GM06990 (cell line): ENCODE measurements around the gene MAML2.

ENCODE experiments used
- DNase-seq: peaks from one replicate; pipeline ENCODE4 v3.0.0-alpha.2; 2011; ENCODE audit not compliant: insufficient read length; ENCODE audit errors: extremely low read depth
- H3K27me3 ChIP-seq: replicated peaks from 2 replicates; pipeline ENCODE4 v1.6.0; 2011; ENCODE audit warnings: low read length; ENCODE audit not compliant: control insufficient read depth, insufficient read depth
- H3K36me3 ChIP-seq: 2 replicates; pipeline ENCODE4 v1.5.1; 2011; ENCODE audit warnings: low read length; ENCODE audit not compliant: control insufficient read depth, insufficient read depth
- H3K4me3 ChIP-seq: replicated peaks from 2 replicates; pipeline ENCODE4 v1.5.1; 2011; ENCODE audit warnings: low read depth, mild to moderate bottlenecking, control low read depth, low read length
- TF ChIP-seq, protein P1 (sequence below): IDR thresholded peaks from 2 replicates; pipeline ENCODE4 v1.5.1; 2011; ENCODE audit warnings: low read length, control low read depth, mild to moderate bottlenecking, inconsistent platforms; ENCODE audit not compliant: insufficient read depth, poor library complexity, severe bottlenecking

Gene MAML2

DNA sequence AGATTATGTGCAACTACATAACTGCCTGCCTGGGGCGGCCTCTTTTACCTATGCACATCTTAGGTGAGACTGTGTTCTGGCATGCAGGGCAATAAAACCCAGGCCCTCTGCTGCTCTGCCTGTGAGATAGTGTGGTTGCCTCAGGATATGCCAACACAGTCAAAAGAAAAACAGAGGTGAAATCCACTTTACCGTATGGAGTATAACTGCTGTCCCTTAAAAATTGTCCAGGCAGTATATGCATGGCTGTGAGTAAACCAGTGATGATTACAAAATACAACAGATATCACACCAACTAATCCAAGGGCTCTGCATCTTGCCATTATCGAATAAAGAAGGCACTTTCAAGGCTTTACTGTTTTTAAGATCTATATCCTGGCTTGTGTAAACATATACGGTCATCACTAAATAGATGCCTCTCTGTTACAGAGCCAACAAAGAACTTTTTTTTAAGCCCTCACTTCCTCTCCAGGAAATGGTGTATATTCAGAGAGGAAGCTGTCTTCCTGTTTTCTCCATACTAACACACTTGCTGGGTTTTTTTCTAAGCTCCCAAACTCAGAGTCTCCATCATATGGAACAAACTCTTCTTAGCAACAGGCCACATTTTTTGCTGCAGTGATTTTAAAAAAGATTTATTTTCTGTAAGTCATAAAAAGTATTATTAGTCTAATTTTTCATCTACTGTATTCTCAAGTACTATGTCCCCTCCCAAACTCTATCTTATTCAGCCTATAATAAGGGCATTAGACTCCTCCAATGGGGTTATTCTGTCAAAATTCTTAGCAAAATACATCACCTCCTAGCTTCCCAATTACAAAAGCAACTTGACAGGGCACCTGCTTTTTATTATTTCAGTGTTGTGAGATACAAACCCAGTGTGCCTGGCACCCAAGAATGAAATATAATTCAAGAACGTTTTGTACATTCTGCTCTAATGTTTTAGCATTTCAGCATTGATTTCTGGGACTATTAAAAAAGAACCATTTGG lies 135.2 kb downstream of the MAML2 start:
- TF ChIP-seq, protein P1, sequence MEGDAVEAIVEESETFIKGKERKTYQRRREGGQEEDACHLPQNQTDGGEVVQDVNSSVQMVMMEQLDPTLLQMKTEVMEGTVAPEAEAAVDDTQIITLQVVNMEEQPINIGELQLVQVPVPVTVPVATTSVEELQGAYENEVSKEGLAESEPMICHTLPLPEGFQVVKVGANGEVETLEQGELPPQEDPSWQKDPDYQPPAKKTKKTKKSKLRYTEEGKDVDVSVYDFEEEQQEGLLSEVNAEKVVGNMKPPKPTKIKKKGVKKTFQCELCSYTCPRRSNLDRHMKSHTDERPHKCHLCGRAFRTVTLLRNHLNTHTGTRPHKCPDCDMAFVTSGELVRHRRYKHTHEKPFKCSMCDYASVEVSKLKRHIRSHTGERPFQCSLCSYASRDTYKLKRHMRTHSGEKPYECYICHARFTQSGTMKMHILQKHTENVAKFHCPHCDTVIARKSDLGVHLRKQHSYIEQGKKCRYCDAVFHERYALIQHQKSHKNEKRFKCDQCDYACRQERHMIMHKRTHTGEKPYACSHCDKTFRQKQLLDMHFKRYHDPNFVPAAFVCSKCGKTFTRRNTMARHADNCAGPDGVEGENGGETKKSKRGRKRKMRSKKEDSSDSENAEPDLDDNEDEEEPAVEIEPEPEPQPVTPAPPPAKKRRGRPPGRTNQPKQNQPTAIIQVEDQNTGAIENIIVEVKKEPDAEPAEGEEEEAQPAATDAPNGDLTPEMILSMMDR = no peak
- DNase-seq = no peak
- no peaks in the 10 kb centered on the region for H3K27me3 ChIP-seq
- no peak overlapping the region for H3K4me3 ChIP-seq
- no peaks in the 10 kb centered on the region for H3K36me3 ChIP-seq

DNA sequence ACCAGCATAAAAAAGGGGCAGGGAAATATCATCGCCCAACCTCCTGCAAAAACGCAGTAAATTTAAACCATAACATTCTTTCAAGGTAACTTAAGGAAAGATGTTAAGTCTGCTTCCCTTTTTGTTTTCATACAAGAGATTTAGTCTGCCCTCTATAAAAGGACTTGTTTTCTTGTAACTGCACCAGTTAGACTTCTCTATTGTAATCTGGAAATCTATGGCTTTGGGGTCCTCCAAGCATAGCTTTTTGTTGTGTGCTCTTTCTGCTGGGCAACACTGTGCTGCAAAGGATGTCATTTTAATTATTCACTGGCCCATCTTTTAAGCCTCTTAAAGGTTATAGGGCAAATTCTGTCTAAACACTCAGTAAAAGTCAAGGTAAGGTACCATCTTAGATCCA lies 136.0 kb downstream of the MAML2 start:
- Histone ChIP-seq H3K4me3 (no peak overlapping the region), H3K36me3 (no peaks in the 10 kb centered on the region), H3K27me3 (no peaks in the 10 kb centered on the region)
- TF ChIP-seq, protein P1 = no peak
- DNase-seq = no peak

DNA sequence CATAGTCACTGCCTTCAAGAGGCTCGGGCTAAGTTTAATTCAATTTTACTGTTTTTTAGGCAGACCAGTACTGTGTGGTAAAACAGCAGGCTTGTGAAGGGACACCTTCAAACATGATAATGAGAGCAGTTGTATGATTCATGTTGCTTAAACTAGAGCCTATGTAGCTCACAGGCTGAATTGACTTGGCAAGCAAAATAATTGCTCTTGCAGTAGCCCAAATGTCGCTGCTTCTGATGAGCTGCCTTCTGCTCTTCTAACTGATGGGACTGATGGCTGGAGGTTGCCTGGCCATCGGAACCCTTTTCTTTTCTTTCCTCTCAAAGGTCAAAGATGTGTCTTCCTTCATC lies 137.6 kb downstream of the MAML2 start:
- H3K4me3 ChIP-seq = no peak overlapping the region
- TF ChIP-seq, protein P1 = no peak
- no peaks in the 10 kb centered on the region for H3K36me3 ChIP-seq
- no peak for DNase-seq
- H3K27me3 ChIP-seq = no peaks in the 10 kb centered on the region

DNA sequence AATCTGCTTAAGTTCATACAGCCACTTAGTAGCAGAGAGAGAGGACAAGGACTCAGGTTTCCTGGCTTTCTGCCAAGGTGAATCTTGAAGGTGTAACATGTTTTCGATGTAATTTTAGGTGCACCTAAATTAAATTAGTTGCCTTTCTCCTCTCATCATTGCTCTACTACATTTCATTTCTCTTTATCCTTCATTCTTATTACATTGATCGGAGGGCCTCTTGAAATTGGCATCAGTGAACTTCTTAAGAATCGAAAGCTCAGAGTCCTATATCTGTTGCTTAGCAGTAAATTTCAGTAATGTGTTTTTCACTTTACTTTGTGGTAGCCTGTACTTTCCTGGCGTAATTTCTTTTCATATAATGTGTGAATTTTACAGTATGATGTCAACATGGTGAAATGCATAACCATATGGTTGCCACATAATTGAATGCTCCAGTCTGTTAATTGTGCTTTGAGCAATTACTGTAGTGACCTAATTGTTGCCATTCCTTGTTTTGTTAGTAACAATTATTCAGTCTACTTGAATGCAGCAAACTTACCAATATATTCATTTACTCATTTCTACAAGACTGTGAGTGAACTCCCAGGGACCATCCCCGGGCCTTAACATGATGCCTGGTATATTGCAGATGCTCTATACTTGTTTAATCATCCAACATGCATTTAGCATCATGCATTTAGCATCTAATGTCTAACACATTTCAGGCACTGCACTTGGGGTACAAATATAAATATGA lies 138.1 kb downstream of the MAML2 start:
- no peaks in the 10 kb centered on the region for H3K36me3 ChIP-seq
- DNase-seq = no peak
- no peak overlapping the region for H3K4me3 ChIP-seq
- H3K27me3 ChIP-seq = no peaks in the 10 kb centered on the region
- TF ChIP-seq, protein P1 = no peak

DNA sequence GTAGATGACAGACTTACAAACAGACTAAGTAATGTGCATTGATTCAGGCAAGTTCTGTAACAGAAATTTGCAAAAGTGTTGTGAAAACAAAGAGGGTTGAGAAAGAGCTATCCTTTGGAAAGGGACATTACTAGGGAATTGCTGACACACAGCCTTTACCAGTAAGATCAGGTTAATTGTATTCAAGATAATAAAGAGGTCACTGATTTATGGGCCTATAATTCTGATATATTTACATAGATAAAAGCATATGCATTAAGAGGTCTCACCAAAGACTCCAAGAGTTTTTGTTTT lies 138.7 kb downstream of the MAML2 start:
- no peaks in the 10 kb centered on the region for H3K36me3 ChIP-seq
- TF ChIP-seq, protein P1 = no peak
- H3K4me3 ChIP-seq = no peak overlapping the region
- no peaks in the 10 kb centered on the region for H3K27me3 ChIP-seq
- no peak for DNase-seq
